HepG2 (cell line): Measurements from ENCODE around the gene TIMM44. TPM values are rescaled to one million over a fixed set of nuclear protein-coding genes. Genes with fewer than 3 reads are reported as not detected.

ENCODE experiments used
- CSRNP1 ChIP-seq: sonication (generic); formaldehyde crosslinking; IDR thresholded peaks from 2 replicates; pipeline ENCODE4 v1.8.1; 2023; ENCODE audit warnings: mild to moderate bottlenecking, missing genetic modification reagents
- EED ChIP-seq: sonication (generic); formaldehyde crosslinking; IDR thresholded peaks from 2 replicates; pipeline ENCODE4 v1.5.0; 2020; ENCODE audit warnings: mild to moderate bottlenecking, missing genetic modification reagents
- FIP1L1 ChIP-seq: fragments of 200-400 bp; formaldehyde crosslinking; IDR thresholded peaks from 2 replicates; pipeline ENCODE4 v1.6.1; 2018; ENCODE audit warnings: low read depth, mild to moderate bottlenecking, low read length, moderate library complexity, borderline replicate concordance; ENCODE audit not compliant: insufficient read depth
- FOSL2 ChIP-seq: sonication (generic); formaldehyde crosslinking; IDR thresholded peaks from 2 replicates; pipeline ENCODE4 v1.4.0; 2020; ENCODE audit warnings: missing genetic modification reagents
- HOXA9 ChIP-seq: sonication (generic); formaldehyde crosslinking; IDR thresholded peaks from 2 replicates; pipeline ENCODE4 v1.8.1; 2022; ENCODE audit warnings: missing genetic modification reagents, mild to moderate bottlenecking, moderate library complexity, borderline replicate concordance
- HOXD1 ChIP-seq: sonication (generic); formaldehyde crosslinking; IDR thresholded peaks from 2 replicates; pipeline ENCODE4 v1.5.0; 2020; ENCODE audit warnings: missing genetic modification reagents
- IKZF5 ChIP-seq: IDR thresholded peaks from 2 replicates; pipeline ENCODE4 v1.6.1; 2018; ENCODE audit warnings: missing genetic modification reagents, mild to moderate bottlenecking, missing compliant biosample characterization
- ISX ChIP-seq: sonication (generic); formaldehyde crosslinking; conservative IDR thresholded peaks from 2 replicates; pipeline ENCODE4 v1.5.0; 2020; ENCODE audit warnings: missing genetic modification reagents
- KMT2B ChIP-seq: IDR thresholded peaks from 2 replicates; pipeline ENCODE4 v1.6.1; 2016; ENCODE audit warnings: missing genetic modification reagents, missing compliant biosample characterization
- MED8 ChIP-seq: sonication (generic); formaldehyde crosslinking; IDR thresholded peaks from 2 replicates; pipeline ENCODE4 v1.8.1; 2023; ENCODE audit warnings: mild to moderate bottlenecking, missing genetic modification reagents; ENCODE audit not compliant: insufficient replicate concordance
- MIXL1 ChIP-seq: IDR thresholded peaks from 2 replicates; pipeline ENCODE4 v1.6.1; 2016
- NR1H2 ChIP-seq: sonication (generic); formaldehyde crosslinking; IDR thresholded peaks from 2 replicates; pipeline ENCODE4 v1.8.1; 2022; ENCODE audit warnings: low read depth, missing genetic modification reagents, borderline replicate concordance
- NR2C2 ChIP-seq: sonication (generic); formaldehyde crosslinking; IDR thresholded peaks from 2 replicates; pipeline ENCODE4 v1.4.0; 2020; ENCODE audit warnings: missing genetic modification reagents, mild to moderate bottlenecking, moderate library complexity, borderline replicate concordance
- NR2F2 ChIP-seq: IDR thresholded peaks from 2 replicates; pipeline ENCODE4 v1.6.1; 2012; ENCODE audit warnings: low read depth, inconsistent platforms, borderline replicate concordance
- RNF2 ChIP-seq: fragments of 450-650 bp; conservative IDR thresholded peaks from 2 replicates; pipeline ENCODE4 v1.6.1; 2016; ENCODE audit warnings: low read depth
- STAT5B ChIP-seq: sonication (generic); formaldehyde crosslinking; IDR thresholded peaks from 2 replicates; pipeline ENCODE4 v1.4.0; 2020; ENCODE audit warnings: missing genetic modification reagents
- ZBTB43 ChIP-seq: sonication (generic); formaldehyde crosslinking; conservative IDR thresholded peaks from 2 replicates; pipeline ENCODE4 v1.4.0; 2020; ENCODE audit warnings: missing genetic modification reagents
- ZFP37 ChIP-seq: sonication (generic); formaldehyde crosslinking; IDR thresholded peaks from 2 replicates; pipeline ENCODE4 v1.4.0; 2020; ENCODE audit warnings: missing genetic modification reagents, borderline replicate concordance
- ZFP82 ChIP-seq: sonication (generic); formaldehyde crosslinking; IDR thresholded peaks from 2 replicates; pipeline ENCODE4 v1.5.1; 2020; ENCODE audit warnings: mild to moderate bottlenecking, missing genetic modification reagents, borderline replicate concordance
- ZHX1 ChIP-seq: sonication (generic); formaldehyde crosslinking; IDR thresholded peaks from 2 replicates; pipeline ENCODE4 v1.8.1; 2022; ENCODE audit warnings: low read depth, mild to moderate bottlenecking, missing genetic modification reagents
- ZNF274 ChIP-seq: sonication (generic); formaldehyde crosslinking; IDR thresholded peaks from 2 replicates; pipeline ENCODE4 v1.5.1; 2020; ENCODE audit warnings: mild to moderate bottlenecking, missing genetic modification reagents
- ZNF44 ChIP-seq: sonication (generic); formaldehyde crosslinking; IDR thresholded peaks from 2 replicates; pipeline ENCODE4 v1.5.1; 2020; ENCODE audit warnings: mild to moderate bottlenecking, missing genetic modification reagents
- ZNF570 ChIP-seq: sonication (generic); formaldehyde crosslinking; IDR thresholded peaks from 2 replicates; pipeline ENCODE4 v1.4.0; 2020; ENCODE audit warnings: mild to moderate bottlenecking, missing genetic modification reagents, borderline replicate concordance
- polyA plus RNA-seq, 8 experiments: library from polyadenylated mRNA; depleted of rRNA in 3 of 8; stranded (reverse) in 7 of 8; unstranded in 1 of 8; fragments of >200 nt; fragmentation: Illumina TruSeq in 4 of 8; extraction: Trizol in 4 of 8; gene quantifications; 2 replicates each; pipeline versions ENCODE4 v1.2.1 to v1.2.3, GENCODE V29; 2011 to 2016; ENCODE audit warnings: low read depth in 4 of 8, missing spikeins in 1 of 8, mixed read lengths in 1 of 8; ENCODE audit not compliant: insufficient read depth in 1 of 8
- total RNA-seq, 5 experiments: library from RNA; depleted of rRNA; stranded (reverse); fragments of >200 nt; fragmentation: Illumina TruSeq; extraction: Trizol; gene quantifications; 2 replicates each; pipeline ENCODE4 v1.2.3, GENCODE V29; 2016; ENCODE audit warnings: low read depth in 1 of 5

The TIMM44 gene
- total and polyA plus RNA-seq, 2 of the 13 experiments (the other 11 are each of a cell fraction or from before 2014, with no cell fraction given): 42.9 to 72.6 TPM

GRCh38 chr19:7918615-7919421, 24.6 kb downstream of the TIMM44 start (continued):
- TF ChIP-seq MIXL1 (CRISPR knock-in tag) (peak; percentile 51; the same call in 1 of the 2 replicates), ZHX1 (CRISPR knock-in tag) (peak; percentile 69; the same call in 1 of the 2 replicates), ISX (CRISPR knock-in tag) (no peak), HOXD1 (CRISPR knock-in tag) (no peak), ZFP37 (no peak), NR2F2 (peak; percentile 76; the same call in 1 of the 2 replicates), MED8 (CRISPR knock-in tag) (no peak), FIP1L1 (no peak), ZNF44 (CRISPR knock-in tag) (no peak), NR1H2 (no peak), ZNF274 (CRISPR knock-in tag) (peak; percentile 83; the same call in 1 of the 2 replicates), ZFP82 (CRISPR knock-in tag) (no peak), HOXA9 (CRISPR knock-in tag) (no peak), EED (0 out of 2 replicates have a peak, but pooled peaks have one; percentile 35), NR2C2 (CRISPR knock-in tag) (peak; percentile 40; the same call in 1 of the 2 replicates), ZBTB43 (no peak), FOSL2 (CRISPR knock-in tag) (no peak), IKZF5 (CRISPR knock-in tag) (peak; percentile 38; the same call in 1 of the 2 replicates), ZNF570 (CRISPR knock-in tag) (0 out of 2 replicates have a peak, but pooled peaks have one; percentile 27), STAT5B (CRISPR knock-in tag) (no peak), CSRNP1 (CRISPR knock-in tag) (no peak), KMT2B (no peak), RNF2 (no peak)
